ACHN (cell line): ENCODE results near the gene TMEM129.
"Not testable (repeated sequence)": the region's sequence is repeated elsewhere in the genome, so short reads cannot be mapped to it uniquely, and the experiment has no call there.

ENCODE experiments used
- DNase-seq: peaks from one replicate; pipeline ENCODE4 v3.0.0-alpha.2; 2015
- in situ Hi-C: cut with HindIII; loops from 2 replicates; pipeline ENCODE4 v1.10.0; 2017; ENCODE audit warnings: low sequenced_read_pairs, low pct_ligation_motif_present, low pct_unique_long_range_greater_than_20kb

TMEM129 gene

DNA sequence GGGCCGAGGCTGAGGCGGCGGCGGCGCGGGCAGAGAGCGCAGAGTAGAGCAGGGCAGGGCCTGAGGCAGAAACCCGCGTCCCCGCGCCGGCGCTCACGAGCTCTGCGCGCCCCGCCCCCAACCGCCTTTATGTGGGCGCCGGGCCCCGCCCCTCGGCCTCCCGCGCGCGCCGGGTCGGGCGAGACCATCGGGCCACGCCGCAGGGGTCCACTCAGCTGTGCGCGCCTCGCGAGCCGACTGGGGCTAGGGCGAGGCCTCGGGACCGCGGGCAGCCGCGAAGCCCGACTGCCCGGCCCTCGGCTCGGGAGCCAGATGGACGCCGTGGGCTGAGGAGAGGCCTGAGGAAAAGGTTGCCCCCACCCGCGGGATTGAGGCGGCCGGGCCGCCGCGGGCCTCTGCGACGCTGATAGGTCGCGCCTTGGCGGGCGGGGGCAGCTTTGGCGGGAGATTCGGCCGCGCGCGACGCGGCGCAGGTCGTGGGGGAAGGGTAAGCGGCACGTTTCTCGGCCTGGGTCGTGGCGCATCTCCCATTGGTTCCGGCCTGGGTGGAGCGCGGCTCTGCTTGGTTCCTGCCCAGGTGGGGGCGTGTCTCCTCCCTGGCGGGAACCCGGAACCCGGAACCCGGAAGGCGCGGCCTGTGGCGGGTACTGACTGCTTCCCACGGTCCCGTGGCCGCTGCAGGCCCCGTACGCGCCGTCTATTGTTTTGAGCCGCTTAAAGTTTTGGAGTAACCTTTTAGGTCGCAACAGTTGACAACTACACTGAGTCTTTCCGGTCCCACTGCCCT is 8.7 kb downstream of the TMEM129 start, which contains the start of gene SLBP:
Gene SLBP (minus strand): TSS at position 104 of the 787 bp plus-strand sequence. CDS start 131 bp downstream, outside the sequence.
- peak; percentile 92 for DNase-seq
- in situ Hi-C loops: no loop called here

DNA sequence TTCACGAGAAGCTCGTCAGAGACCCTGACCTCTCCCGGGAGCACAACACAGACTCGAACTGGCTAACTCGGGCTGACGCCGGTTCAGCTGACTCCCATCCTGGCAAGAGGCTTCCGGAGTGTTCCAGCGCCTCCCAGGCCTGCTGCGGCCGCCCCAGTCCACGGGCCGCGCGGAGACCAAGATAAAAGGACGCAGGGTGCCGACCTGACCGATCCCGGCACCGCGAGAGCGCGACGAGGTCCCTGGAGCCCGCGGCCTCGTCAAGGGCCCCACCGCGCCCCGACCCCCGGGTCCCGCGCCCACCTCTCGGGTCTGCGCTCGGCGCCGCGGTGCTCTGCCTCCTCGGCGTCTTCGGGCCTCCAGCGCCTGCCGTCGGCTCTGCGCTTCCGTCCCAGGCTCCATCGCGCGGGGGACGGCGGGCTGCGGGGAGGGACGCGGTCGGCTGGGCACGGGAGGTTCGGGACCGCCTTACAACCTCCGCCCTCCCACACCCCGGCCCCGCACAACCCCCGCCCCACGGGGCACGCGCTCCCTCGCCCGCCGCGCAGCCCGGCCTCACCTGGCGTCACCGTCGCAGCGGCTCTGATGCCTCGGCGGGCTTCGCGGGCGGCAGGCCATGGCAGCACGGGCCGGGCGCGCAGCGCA is 9.4 kb downstream of the TMEM129 start:
- DNase-seq: peak; percentile 38
- in situ Hi-C loops: no loop called here

DNA sequence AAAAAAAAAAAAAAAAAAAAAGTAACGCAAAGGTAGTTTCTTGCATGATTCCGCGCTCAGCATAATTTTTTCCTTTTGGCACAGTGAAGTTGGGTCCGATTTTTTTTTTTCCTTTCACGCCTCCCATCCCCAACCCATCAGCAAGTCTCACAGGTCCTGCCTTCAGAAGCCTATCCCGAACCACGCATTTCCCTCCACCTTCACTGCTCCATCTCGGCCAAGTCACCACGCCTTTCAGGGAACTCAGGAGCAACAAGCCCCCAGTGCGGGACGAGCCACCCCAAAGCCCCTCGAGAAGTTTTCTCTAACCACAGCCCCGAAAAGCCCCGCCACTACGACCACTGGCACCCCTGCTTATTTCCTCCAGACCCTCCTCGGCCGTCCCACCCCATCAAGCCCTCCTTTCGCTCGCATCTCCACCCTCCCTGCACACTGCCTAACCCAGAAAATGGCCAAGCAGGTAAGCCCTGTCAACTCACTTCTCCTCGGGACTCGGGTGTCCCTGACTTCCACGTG is 10.0 kb downstream of the TMEM129 start:
- DNase-seq: no peak
- in situ Hi-C loops: no loop called here

DNA sequence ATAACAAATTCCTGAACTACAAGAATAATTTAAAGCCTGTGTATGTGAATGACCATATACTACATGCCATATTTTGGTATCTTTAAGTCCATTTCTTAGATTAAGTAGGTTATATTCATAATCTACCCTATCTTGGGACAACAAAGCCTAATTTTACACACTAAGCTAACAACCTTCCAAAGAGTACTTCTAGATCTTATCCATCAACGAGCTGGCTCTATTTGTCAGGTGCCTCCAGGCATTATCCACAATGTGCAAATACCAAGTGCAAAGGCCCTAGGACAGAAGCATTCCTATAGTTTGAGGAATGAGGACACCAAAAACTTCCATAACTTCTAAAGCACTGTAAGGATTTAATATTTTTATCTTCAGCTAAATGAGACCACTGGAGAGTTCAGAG is 12.5 kb downstream of the TMEM129 start:
- no peak for DNase-seq
- in situ Hi-C loops: no loop called here

DNA sequence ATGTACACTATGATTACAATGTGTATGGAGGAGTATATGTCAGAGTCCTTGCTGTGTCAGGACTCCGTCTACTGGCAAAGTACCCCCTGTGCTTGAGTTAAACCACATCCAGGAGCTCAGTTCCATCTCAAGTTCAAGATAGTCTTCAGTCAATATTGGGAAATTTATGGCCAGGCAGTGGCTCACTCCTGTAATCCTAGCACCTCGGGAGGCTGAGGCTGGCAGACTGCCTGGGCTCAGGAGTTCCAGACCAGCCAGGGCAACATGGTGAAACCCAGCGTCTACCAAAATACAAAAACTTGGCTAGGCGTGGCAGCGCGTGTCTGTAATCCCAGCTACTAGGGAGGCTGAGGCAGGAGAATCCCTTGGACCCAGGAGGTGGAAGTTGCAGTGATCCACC is 14.8 kb downstream of the TMEM129 start:
- in situ Hi-C loops: no loop called here
- no peak for DNase-seq

DNA sequence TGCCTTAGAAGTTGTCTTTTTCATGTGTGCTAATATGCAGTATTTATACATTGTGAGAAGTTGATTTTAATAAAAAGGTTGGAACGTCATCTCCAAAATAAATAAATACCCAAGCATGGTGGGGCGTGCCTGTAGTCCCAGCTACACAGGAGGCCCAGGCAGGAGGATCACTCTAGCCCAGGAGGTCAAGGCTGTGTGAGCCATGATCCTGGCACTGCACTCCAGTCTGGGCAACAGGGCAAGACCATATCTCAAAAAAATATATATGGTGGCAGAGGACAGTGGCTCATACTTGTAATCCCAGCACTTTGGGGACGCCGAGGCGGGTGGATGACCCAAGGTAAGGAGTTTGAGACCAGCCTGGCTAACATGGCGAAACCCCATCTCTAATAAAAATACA is 15.4 kb downstream of the TMEM129 start:
- no peak for DNase-seq
- in situ Hi-C loops: no loop called here

DNA sequence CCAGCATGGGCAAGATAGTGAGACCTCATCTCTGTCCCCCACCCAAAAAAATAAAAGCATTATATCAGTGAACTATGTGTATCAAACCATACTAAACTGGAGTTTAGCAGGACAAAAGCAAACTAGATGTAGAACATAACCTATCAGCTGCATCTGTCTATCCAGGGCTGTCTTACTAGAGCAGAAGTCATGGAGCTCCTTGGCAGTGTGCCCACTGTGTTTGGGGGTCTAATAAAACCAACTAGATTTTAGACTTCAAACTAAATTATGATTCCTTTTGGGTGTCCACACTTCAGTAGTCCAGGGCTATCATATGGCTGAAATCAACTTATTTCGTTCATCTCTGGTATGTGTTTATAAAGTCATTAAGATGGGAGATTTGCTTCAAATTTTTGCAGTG is 17.3 kb downstream of the TMEM129 start:
- DNase-seq: no peak
- in situ Hi-C loops: no loop called here

DNA sequence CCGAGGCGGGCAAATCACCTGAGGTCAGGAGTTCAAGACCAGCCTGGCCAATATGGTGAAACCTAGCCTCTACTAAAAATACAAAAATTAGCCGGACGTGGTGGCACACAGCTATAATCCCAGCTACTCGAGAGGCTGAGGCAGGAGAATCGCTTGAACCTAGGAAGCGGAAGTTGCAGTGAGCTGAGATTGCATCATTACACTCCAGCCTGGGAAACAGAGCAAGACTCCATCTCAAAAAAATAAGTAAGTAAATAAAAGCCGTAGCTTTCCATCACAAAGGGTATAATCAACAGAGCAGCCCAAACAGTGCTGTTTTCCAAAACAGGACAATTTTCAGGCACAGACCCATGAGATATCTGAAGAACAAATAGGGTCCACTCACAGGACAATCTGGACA is 19.5 kb downstream of the TMEM129 start:
- DNase-seq, in situ Hi-C loops: not testable (repeated sequence)

DNA sequence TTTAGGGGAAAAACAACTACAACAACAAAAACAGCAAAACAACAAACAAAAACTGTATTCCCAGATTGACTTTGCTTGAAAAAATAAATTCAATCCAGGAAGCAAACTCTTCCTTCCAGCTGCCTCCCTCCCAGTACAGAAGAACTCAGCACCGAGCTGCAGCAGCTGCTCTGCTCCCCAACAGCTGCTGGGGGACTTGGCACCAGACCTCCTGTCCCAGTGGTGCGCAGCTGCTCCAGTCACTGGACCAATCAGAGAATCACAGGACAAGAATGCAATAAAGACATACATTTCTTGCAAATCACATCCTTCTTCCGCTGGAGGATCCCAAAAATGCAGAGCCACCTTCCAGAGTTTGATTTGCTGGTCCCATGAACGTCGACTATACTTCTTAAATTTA is 25.2 kb downstream of the TMEM129 start:
- DNase-seq: no peak
- in situ Hi-C loops: no loop called here

DNA sequence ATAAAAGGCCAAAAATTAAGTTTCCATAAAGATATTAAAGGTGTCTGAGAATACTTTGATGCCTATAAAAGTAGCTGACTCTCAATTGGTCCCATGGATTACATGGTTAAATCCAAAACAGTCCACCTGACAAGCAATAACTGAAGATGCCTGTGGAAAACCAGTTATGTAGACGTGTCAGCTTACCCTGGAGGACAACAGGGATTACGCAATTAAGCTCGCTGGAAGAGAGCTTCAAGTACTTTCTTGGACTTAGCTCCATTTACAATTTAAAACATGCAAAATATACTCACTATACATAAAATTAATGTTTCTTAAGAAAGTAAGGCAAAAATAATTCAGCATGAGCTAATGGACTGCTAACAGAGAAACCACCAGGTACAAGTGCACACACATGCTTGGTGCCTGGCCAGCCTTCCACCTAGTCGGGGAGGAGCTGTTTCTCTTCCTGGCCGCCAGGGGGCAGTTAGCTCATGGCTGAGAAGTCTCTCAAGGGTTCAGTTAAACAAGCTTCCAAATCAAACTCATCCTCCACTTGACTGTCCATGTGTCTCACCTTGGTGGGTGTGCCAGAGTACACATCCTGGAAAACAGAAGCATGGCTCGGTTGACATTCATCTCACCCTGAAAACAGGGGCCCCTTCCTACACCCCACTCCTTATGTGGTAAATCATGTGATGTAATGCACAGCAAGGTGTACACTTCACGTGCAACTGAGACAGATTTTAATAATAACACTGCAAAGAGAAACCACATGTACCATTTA is 27.8 kb downstream of the TMEM129 start:
- peak; percentile 71 for DNase-seq
- in situ Hi-C loops: no loop called here

DNA sequence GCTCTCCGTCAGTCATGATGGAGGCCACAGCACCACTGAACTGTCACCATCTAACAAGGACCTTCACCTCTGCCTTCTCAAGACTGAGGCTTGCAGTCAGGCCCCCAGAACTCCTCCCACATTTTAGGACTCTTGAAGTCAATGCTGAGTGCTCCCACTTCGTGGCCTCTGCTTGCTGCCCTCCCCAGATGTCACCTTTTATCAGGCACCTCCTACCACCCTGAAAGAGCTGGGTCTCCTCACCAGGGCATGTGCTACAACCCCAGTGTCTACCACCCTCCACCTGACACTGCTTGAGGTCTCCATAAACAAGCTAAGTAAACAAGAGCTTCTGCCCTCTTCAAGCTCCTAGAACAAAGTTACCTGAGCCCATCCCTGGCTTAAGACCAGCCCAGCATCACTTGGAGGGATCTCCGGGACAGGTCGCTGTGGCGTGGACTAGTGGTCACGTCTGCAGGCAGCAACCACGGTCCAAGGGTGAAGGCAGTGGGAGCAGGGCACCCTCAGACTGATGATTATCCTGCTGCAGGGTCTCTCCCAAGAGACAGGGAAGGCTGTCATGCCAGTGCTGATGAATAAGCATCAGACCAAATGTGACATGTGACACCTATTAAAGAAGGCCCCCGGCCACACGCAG is 29.3 kb downstream of the TMEM129 start:
- in situ Hi-C loops: no loop called here
- DNase-seq: no peak

DNA sequence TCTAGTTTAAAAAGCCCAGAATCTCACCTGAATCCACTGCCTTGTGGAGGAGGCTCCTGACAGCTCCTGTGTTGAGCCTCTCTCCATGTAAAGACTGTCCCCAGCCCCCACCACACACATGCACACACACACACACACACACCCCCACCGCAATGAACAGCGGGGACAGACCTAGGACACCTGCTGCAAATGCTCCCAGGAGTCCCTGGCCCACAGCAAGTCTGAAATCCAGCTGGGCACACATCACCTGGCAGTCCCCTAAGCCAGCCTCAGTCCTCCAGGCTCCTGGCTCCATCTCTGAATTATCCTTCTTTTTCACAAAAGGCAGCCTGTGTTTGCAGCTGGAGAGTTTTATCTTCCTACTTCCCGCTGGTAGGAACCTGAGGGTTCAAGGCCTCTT is 30.4 kb downstream of the TMEM129 start:
- in situ Hi-C loops: no loop called here
- no peak for DNase-seq

DNA sequence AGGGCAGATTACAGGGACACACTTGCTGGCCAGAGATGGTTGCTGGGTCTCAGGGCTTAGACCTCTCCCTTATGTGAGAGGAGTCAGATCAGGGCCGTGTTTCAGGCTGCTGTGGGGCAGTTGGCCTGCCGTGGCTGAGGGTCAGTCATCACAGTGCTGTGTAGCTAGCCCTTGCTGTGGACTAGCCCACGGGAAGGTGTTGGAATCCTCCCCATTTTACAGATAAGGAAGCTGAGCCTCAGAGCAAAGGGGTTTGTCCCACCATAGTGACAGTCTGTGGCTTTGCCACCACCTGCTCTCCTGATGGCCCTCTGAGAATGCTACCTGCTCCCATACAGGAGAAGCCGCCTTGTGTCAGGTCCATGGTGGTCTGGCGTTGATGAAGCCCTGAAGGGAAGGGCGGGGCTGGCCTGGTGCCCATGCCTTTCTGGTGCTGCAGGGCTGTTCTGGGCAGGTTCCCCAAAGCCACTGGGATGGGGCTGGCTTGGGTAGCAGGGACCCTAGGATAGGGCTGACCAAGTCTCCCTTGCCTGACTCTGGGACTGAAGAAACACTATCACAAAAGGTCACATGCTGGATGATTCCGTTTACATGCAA is 34.6 kb downstream of the TMEM129 start:
- DNase-seq: no peak

DNA sequence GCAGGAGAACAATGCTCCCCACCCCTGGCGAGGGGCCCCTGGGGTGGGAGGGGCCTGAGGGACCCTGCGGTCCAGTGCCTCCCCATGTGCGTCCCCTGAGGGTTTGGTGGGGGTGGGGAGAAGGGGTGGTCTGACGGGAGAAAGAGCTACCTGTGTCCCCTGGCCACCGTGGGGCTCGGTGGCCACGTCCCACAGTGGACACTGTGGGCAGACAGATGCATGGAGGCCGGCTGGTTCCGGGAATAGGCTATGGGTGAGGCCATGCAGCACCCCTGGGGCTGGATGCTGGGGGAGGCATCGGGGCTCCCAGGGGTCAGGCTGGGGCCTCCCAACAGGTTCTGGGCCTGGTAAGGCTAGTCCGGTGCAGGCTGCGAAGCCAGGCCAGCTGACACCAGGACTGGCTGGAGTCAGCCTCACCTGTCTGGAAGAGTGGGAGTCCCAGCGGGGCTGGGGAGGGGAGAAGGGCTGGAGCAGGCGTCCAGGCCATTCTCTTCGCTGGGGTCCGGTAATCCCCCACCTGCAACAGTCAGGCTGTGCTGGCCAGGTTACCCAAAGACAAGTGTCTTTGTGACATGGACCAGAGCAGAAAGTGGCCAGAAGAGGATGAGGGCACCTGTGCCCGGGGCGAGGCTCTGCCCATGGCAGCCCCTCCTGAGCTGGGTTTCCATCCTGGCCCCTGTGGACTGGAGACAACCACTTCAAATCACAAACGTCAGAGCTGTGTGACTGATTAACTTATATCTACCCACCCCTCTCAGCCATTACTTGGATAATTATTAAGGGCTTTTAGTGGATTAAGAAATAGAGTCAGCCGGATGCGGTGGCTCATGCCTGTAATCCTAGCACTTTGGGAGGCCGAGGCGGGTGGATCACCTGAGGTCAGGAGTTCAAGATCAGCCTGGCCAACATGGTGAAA is 35.6 kb downstream of the TMEM129 start:
- in situ Hi-C loops: no loop called here
- peak; percentile 77 for DNase-seq

More for the DNA sequence above, 34.6 kb downstream of the TMEM129 start:
- in situ Hi-C loops: no loop called here

DNA sequence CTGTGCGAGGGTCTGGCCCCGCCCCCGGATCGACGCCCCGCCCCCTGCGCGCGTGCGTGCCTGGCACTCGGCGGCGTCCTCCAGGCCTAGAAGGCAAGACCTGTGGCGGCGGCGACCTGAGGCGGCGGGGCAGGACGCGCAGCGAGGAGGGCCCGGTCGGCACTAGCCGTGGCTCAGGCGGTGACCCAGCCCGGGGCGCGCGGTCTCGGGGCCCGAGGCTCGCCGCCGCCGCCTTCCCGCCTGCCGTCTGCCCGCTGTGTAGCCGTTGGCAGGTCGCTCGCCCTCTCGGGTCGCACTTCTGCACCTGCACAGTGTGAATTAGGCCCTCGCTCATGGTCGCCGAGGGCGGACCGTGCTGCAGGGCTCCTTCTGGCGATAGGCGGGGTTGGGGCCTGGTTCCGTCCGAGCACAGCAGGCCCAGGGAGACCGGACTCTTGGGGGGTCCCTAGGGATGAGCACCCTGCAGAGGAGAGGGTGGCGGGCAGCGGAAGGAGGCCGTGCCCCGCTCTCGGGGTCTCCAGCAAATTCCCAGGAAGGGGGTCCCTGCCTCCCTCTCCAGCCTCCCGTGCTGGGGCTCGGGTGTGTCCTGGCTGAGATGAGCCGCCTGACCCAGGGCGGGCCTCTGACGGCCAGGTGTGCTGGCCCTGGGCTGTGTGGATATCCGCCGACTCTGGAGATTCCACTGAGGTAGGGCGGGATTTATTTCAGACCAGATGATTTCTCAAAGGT is 36.5 kb downstream of the TMEM129 start:
- no peak for DNase-seq
- in situ Hi-C loops: no loop called here

DNA sequence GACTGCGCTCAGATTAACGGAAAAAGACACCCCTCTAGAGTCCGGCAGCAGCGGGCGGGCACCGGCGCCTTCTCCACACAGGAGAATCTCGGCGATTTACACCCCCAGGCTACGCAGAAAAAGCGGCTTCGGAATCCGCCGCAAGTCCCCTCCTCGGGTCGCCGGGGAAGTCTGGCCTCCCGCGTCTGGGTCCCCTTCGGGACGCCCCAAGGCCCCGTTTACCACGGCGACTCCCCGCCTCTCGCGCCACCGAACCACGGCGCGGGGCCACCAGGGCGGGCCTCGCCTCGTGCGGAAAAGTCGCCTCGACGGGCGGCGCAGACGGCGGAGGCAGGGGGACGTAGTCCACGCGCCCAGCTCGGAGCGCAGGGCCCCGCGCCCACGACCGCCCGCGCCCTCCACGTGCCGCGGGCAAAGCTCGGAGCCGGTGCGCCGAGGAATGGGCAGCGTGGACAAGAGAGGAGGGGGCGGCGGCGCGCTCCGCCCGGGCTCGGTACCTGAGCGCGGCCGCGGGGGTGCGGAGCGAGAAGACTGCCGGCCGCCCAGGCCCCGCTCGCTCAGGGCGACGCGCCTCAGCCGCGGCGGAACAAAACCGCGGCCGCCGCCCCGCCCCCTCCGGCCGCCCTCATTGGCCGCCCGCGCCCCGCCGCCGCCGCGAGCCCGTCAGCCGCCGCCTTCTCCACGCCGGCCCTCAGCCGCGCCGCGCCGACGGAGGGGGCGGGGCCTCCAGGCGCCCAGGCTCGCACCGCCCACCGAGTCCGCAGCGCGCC is 37.2 kb downstream of the TMEM129 start, which contains the start of gene FAM53A:
Gene FAM53A (minus strand): TSS at position 578 of the 770 bp plus-strand sequence. CDS start 15,572 bp downstream, outside the sequence.
- in situ Hi-C loops: no loop called here
- peak; percentile 82 for DNase-seq
